ENCODE results near the gene FGF1. TPM values are rescaled to one million over a fixed set of nuclear protein-coding genes. Genes with fewer than 3 reads are reported as not detected.

Gene FGF1
- total and polyA plus RNA-seq, 2 donors (not counting 1 experiment from before 2014, with no cell fraction given), result not detected

- Histone ChIP-seq H2AFZ (ENCODE audit: insufficient read depth, low read depth, low read length, poor library complexity, severe bottlenecking) (no peak overlapping the region), H4K20me1 (ENCODE audit: control insufficient read depth, insufficient read depth, low read length, poor library complexity, severe bottlenecking) (no peaks in the 10 kb centered on the region), H3K79me2 (ENCODE audit: control insufficient read depth, insufficient read depth, low read length) (no peaks in the 10 kb centered on the region), H3K27me3 (replicated peaks in 1 of 4; ENCODE audit: control extremely low read depth in 1 of 4, control insufficient read depth in 3 of 4, insufficient read depth in 4 of 4, low read length in 3 of 4) (no peaks in the 10 kb centered on the region), H3K27ac (ENCODE audit: low read length in 2 of 2) (no peak overlapping the region), H3K4me2 (replicated peaks; ENCODE audit: low read depth, low read length, poor library complexity, severe bottlenecking) (no peak overlapping the region), H3K9me3 (ENCODE audit: control extremely low read depth in 1 of 3, control insufficient read depth in 2 of 3, insufficient read depth in 1 of 3, low read length in 2 of 3) (no peaks in the 10 kb centered on the region), H3K36me3 (replicated peaks in 1 of 2; ENCODE audit: control extremely low read depth in 1 of 2, control insufficient read depth in 1 of 2, extremely low read depth in 1 of 2, insufficient read depth in 2 of 2, low read length in 1 of 2) (no peaks in the 10 kb centered on the region), H3K4me3 (ENCODE audit: control extremely low read depth in 1 of 5, extremely low read depth in 1 of 5, insufficient read depth in 1 of 5, low read depth in 2 of 5, low read length in 4 of 5) (no peak overlapping the region), H3K4me1 (ENCODE audit: control insufficient read depth in 2 of 2, insufficient read depth in 2 of 2, low read length in 2 of 2) (no peaks in the 10 kb centered on the region), H3K9ac (ENCODE audit: low read length) (no peak overlapping the region)
- ATAC-seq (ENCODE audit: low read depth) (no peak), DNase-seq (no peak)
- peaks cover 14% of the 10 kb centered on the region for H3K27me3 Mint-ChIP-seq
- POLR2A ChIA-PET, result no interaction called here
- WGBS (ENCODE audit: insufficient coverage), result 86% methylated on average over 1 of the region's 3 CpGs
- CTCF ChIA-PET, result no interaction called here
- H3K27ac Mint-ChIP-seq, result no peak overlapping the region
- TF ChIP-seq, protein P1, sequence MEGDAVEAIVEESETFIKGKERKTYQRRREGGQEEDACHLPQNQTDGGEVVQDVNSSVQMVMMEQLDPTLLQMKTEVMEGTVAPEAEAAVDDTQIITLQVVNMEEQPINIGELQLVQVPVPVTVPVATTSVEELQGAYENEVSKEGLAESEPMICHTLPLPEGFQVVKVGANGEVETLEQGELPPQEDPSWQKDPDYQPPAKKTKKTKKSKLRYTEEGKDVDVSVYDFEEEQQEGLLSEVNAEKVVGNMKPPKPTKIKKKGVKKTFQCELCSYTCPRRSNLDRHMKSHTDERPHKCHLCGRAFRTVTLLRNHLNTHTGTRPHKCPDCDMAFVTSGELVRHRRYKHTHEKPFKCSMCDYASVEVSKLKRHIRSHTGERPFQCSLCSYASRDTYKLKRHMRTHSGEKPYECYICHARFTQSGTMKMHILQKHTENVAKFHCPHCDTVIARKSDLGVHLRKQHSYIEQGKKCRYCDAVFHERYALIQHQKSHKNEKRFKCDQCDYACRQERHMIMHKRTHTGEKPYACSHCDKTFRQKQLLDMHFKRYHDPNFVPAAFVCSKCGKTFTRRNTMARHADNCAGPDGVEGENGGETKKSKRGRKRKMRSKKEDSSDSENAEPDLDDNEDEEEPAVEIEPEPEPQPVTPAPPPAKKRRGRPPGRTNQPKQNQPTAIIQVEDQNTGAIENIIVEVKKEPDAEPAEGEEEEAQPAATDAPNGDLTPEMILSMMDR (IDR thresholded peaks at IDR 0.05), result no peak
- TF ChIP-seq EZH2 (IDR thresholded peaks at IDR 0.05; ENCODE audit: borderline replicate concordance, insufficient read depth, low read depth, low read length, poor library complexity, severe bottlenecking), result no peak
- H3K4me1 Mint-ChIP-seq, result no peaks in the 10 kb centered on the region
- intact Hi-C loops (cut with micrococcal nuclease), result no loop called here
- H3K9me3 Mint-ChIP-seq (ENCODE audit: insufficient read depth), result no peaks in the 10 kb centered on the region
- no peak overlapping the region for H3K4me3 Mint-ChIP-seq
Measured at GRCh38 chr5:142568996-142569335, 116.9 kb downstream of the FGF1 start.

DNA sequence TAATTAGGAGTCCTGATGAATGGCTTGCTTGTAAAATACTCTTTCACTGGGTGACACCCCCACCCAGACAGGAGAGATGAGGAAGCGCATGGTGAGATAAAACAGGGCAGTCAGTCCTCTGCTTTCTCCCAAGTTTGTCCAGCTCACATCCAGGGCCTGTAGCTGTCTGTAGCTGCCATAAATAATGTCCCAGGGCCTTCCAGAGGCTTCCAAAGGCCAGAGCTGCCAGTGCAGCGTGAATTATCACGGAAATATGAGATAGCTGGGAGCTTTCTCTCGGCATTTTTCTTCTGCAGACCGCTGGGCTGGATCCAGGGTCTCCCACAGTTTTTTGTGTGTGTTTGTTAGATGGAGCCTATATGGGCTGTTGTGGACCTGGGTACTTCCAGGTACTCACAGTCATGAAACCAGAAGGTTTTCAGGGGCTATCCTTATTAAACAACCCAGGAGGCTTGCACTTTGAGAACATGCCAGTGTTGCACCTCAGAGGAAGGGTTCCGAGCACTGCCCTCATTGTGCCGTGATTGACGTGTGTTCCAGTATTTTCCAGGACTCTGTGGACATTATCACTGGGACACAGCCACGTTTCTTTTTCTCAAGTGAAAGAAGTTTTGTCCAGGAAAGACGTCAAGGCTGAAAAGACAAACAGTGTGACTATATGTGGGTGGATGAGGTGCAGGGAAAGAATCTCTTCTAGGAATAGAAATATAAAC is 117.5 kb downstream of the FGF1 start:
- ATAC-seq (ENCODE audit: low read depth), result no peak
- Histone ChIP-seq H3K9me3 (ENCODE audit: control extremely low read depth in 1 of 3, control insufficient read depth in 2 of 3, insufficient read depth in 1 of 3, low read length in 2 of 3) (no peaks in the 10 kb centered on the region), H3K4me2 (replicated peaks; ENCODE audit: low read depth, low read length, poor library complexity, severe bottlenecking) (no peak overlapping the region), H3K79me2 (ENCODE audit: control insufficient read depth, insufficient read depth, low read length) (no peaks in the 10 kb centered on the region), H4K20me1 (ENCODE audit: control insufficient read depth, insufficient read depth, low read length, poor library complexity, severe bottlenecking) (no peaks in the 10 kb centered on the region), H3K36me3 (replicated peaks in 1 of 2; ENCODE audit: control extremely low read depth in 1 of 2, control insufficient read depth in 1 of 2, extremely low read depth in 1 of 2, insufficient read depth in 2 of 2, low read length in 1 of 2) (no peaks in the 10 kb centered on the region), H3K27ac (ENCODE audit: low read length in 2 of 2) (no peak overlapping the region), H3K4me1 (ENCODE audit: control insufficient read depth in 2 of 2, insufficient read depth in 2 of 2, low read length in 2 of 2) (no peaks in the 10 kb centered on the region), H3K27me3 (replicated peaks in 1 of 4; ENCODE audit: control extremely low read depth in 1 of 4, control insufficient read depth in 3 of 4, insufficient read depth in 4 of 4, low read length in 3 of 4) (no peaks in the 10 kb centered on the region), H2AFZ (ENCODE audit: insufficient read depth, low read depth, low read length, poor library complexity, severe bottlenecking) (no peak overlapping the region), H3K9ac (ENCODE audit: low read length) (no peak overlapping the region), H3K4me3 (ENCODE audit: control extremely low read depth in 1 of 5, extremely low read depth in 1 of 5, insufficient read depth in 1 of 5, low read depth in 2 of 5, low read length in 4 of 5) (no peak overlapping the region)
- ChIA-PET CTCF (no interaction called here), POLR2A (no interaction called here)
- H3K4me3 Mint-ChIP-seq, result no peak overlapping the region
- H3K4me1 Mint-ChIP-seq, result no peaks in the 10 kb centered on the region
- DNase-seq, result no peak
- no peak for TF ChIP-seq EZH2 (IDR thresholded peaks at IDR 0.05; ENCODE audit: borderline replicate concordance, insufficient read depth, low read depth, low read length, poor library complexity, severe bottlenecking)
- TF ChIP-seq, protein P1 (IDR thresholded peaks at IDR 0.05), result no peak
- no peak overlapping the region for H3K27ac Mint-ChIP-seq
- no peaks in the 10 kb centered on the region for H3K9me3 Mint-ChIP-seq (ENCODE audit: insufficient read depth)
- intact Hi-C loops (cut with micrococcal nuclease), result no loop called here
- H3K27me3 Mint-ChIP-seq, result peaks cover 14% of the 10 kb centered on the region
- WGBS (ENCODE audit: insufficient coverage), result 93% methylated on average over 8 of the region's 10 CpGs
